Stimulated activated CD8-positive, alpha-beta memory T cell treated with anti-CD3 and anti-CD28 coated beads, Interleukin-12 subunit alpha, Interleukin-12 subunit beta, amount 100 ng/mL, for 4 hours (primary cell): ENCODE results near the gene SPATA6L.

Experiments
- DNase-seq: peaks from one replicate; pipeline ENCODE4 v3.0.0-alpha.2; 2020; ENCODE audit warnings: low read depth

The SPATA6L gene

DNA sequence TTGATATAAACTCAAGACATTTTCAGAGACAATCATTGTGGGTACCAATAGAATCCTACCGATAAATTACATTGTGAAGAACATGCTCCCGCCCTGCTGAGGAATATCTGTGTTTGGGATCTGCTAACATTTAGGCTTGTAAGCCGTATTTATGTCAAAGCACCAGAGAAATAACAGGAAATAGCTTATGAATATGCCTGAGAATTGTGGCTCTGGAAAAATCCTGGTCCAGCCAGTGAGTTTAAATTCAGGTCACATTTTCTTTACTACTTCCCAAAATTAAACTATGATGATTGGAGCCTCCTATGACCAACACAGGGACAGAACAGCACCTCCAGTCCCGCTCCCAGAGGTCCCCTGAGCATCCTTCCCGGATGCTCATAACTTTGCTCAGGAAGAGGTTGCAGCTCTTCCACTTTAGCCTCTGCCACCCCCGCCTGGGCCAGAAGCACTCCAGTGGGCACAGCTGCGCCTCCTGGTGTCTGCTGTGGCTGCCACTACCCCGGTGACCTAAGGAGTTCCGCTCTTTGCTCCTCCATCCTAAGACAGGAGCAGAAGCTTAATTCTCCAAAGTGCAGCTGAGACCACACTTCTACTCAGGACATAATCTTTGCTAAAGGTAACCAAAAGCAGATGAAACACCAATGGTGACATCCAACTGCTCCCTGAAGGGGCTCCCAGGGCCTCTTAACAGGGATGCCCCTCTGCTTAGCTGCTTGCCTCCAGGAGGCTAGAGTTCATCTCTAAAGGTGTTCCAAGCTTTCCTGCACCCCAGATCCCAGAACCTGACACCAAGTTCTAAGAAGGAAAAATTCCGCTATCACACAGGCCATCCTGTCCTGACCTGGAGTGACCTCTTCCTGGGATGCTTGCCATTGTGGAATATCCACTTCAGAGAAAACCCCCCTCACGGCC is 117.2 kb downstream of the SPATA6L start:
- no peak for DNase-seq
